ENCODE data around the gene CLRN3.

The CLRN3 gene

DNA sequence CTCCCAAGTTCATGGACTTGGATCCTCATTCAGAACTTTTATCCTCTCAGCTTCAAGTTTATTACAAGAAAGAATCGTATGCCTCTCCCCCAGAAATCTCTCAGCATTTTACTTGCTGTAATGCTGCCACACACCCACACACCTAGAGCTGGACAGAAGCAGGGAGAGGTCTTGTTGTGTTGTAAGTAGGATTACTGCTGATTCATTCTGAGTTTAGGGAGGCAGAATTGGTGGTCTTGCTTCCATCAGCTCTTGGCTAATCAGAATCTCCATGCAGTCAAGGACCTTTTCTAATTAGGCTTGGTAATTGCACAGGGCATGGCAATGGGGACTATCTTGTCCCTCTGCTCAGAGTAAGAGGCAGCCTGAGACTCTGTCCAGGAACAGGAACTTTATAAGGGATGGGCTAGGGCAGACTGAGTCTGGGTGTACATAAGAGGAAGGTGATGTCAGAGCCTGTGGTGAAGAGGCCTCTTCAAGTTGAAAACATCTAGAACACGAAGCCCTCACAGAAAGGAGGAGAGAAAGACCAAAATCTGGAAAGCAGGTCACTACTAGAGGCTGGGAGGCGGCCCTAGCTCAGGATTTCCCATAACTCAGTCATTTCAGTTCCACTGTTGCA lies 7.1 kb upstream of the CLRN3 start:
- DNase-seq (ENCODE audit: low read depth), result no peak

DNA sequence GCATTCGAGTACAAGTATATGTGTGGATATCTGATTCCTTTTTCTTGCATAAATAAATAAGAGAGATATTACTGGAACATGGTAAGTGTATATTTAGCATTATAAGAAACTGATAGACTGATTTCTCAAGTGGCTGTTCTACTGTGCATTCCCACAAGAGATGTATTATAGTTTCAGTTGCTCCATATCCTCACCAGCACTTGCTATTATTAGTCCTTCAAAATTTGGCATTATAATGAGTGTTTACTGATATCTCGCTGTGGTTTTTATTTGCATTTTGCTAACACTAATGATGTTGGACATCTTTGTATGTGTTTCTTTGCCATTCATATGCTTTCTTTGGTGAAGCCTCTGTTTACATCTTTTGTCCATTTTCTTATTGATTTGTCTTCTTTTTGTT lies 4.4 kb upstream of the CLRN3 start:
- no peak for DNase-seq (ENCODE audit: low read depth)

DNA sequence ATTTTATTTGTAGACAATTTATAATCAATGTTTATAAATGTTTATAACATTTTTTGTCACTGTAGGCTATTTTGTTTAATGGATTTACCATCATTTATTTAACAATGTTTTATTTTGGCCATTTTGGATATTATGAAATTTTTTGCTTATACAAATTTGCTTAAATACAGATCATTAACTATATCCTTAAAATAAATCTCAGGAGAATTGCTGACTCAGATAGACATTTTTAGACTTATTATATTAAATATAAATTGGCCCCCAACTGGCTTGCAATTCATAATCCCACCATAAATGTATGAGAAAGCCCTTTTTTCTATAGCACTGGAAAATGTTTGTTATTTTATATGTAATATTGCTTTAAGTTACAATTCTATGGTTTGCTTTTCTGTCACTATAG lies 3.8 kb upstream of the CLRN3 start:
- no peak for DNase-seq (ENCODE audit: low read depth)

DNA sequence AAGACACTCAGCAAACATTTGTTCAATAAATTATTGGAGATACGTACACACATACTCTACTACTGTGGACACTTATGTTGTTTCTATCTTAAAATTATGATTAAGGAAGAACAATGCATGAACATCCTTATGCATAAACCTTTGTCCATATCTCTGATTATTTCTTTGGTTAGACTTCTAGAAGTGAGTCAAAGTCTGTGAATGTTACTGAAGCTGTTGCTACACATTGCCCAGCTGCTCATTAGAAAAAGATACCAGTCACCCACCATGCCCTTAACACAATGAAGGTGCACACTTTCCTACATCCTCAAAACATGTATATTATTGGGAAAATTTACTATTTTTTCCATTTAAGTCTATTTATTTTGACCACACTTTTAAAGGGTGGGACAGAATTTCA lies 1.4 kb upstream of the CLRN3 start:
- no peak for DNase-seq (ENCODE audit: low read depth)

DNA sequence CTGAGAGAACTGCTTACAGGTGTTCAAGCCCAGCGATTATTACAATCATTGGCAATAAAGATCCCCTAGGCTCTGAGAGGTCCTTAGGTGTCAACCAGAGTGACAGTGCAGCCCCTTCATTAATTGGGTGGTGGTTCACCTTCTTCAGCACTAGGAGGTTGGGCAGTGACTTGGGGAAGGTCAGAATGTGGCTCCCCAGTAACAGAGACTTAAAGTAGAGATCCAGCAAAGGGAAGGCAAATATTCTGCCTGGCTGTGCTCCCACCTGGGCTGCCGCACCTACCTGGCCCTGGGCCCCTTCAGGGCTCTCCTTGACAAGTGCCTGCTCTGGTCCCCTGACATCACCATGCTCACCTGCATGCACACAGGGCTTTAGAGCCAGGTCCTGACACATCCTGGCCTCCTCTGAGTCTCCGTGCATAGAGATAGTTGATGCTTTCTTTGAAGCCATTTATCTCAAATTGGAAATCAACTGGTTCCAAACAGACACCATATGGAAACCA lies 1.9 kb downstream of the CLRN3 start:
- no peak for DNase-seq (ENCODE audit: low read depth)

DNA sequence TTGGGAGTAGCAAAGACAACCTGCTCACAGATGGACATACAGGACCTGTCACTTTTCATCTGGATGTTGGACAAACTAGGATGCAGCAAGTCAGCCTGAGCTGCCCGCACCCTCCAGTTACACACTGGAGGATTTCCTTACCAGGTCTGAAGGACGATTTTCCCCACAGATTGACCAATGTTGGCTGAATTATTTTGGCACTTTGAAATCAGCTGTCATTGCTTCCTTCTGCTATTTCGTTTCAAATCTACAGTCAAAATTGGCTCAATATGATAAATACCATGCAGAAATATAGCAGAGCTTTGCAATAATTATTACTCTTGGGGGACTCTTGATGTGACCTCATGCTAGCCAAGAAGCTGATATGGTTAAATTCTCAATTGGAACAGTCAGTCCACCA lies 2.5 kb downstream of the CLRN3 start:
- DNase-seq (ENCODE audit: low read depth), result no peak

DNA sequence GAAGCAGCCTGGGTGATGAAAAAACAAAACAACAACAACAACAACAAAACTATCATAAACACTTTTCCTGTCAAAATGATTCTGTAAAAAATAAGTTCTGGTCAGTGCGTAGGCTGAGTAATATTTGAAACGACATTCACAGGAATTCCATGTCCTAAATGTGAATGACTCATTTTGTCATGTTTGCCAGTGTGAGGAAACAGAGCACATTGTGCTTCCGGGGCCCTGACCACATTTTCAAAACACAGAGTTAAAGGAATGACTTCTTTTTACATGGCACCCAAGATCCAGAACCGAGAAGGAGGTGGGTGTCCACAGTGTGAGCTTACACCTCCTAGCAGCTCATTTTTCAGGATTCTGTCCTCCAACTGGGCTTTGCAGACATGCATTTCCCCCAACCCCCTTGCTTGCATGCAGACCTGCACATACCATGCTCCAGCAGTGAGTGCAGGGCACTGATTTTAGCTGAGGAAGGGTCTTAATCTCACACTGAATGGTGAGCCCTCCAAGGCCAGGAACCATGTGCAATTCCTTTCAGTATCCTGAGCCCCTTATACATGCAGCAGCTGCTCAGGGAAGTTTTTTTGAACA lies 3.0 kb downstream of the CLRN3 start:
- no peak for DNase-seq (ENCODE audit: low read depth)

DNA sequence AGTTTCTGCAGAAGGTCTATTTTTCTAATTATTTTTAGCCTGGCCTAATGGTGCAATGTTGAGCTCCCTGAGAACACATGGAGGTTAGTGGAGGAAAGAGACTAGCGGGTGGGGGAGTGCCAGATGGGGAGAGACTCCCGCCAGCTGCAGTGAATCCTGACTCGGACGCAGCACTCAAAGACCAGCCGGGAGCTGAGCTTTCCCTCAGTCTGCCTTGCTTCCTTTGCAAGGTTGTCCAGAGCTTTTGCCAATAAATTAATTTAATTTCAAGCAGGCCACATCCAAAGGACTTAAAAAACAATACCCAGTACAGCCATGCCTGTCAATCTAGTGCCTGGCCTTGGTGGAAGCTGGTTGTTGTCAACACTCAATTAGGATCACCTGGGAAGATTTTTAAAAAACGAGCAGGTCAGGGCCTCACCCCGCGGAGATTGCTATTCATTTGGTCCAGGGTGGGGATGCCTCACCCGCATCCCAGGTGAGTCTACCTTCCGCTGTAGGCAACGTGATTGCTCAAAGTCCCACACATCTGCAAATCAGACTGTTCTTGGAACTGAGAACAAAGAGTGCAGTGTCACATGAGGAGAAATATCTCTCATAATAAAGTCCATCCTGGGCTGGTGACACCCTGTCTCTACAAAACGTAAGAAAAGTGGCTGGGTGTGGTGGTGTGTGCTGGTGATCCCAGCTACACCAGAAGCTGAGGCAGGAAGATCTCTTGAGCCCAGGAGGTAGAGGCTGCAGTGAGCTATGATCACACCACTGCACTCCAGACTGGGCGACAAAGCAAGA lies 4.0 kb downstream of the CLRN3 start:
- DNase-seq (ENCODE audit: low read depth), result no peak

DNA sequence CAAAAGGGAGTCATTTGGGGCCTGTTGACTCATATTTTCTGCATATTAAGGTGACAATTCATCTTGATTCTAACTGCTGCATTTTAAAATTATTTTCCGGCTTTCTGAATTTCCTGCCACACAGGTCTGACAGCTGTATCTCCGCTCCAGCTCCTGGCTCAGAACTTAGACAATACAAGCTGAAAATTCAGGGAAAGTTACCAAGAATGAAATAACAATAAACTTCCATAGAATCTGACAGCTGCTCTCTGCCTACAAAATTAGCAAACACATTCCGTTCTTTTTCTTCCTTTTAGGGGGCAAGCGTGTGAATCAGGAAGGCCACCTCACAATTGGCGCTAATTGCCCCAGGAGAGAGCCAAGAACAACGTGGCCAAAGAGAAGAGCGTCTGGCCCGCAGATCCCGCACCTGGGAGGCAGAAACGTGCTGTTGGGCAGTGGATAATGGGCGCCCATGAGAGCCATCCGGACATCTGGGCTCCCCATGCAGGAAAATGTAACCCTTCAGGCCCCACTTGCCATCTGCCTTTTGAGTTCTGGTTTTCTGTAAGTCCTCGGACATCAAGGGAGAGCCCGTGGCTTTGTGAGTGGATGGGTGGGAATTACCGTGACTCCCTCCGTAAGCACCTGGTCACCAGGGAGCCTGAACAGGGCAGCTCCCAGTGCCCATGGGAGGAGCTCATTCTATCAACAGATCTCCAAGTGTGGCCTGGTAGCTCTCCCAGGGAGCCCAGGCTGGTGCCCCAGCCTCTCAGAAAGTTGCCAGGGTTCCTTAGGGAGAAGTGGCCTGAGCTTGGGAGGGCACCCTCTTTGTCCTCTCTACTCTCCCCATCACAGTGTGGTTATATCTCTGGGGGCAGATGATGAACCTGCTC lies 5.0 kb downstream of the CLRN3 start:
- DNase-seq (ENCODE audit: low read depth), result no peak

DNA sequence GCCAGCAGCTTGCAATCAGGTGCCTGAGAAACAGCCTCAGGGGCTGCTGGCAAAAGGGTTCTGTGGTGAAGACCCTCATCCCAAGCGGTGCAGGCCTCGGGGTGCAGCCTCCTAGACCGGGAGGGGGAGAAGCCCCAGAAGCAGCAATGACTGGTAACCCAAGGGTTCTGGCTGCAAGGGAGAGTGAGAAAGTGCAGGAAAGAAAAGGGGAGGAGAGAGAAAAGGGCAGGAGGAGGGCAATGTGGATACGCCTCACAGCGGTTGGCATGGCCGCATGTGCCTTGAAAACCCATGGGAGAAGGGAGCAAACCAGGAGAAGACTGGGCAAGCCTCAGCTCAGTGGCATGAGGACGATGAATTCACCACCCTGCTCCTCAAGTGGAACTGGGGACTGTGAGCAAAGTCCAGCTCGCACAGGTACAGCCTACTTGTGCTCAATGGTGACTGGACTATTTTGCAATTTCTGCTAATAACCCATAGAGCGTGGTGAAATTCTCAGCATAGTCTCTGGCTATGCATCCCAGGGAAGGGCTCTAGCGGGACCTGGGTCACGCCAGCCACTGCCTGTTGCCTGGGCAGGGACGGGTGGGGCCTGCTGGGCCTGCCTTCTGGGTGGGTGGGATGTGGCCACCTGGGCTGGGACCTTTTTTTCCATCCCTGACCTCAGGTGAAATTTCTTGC lies 6.2 kb downstream of the CLRN3 start:
- DNase-seq (ENCODE audit: low read depth), result no peak

DNA sequence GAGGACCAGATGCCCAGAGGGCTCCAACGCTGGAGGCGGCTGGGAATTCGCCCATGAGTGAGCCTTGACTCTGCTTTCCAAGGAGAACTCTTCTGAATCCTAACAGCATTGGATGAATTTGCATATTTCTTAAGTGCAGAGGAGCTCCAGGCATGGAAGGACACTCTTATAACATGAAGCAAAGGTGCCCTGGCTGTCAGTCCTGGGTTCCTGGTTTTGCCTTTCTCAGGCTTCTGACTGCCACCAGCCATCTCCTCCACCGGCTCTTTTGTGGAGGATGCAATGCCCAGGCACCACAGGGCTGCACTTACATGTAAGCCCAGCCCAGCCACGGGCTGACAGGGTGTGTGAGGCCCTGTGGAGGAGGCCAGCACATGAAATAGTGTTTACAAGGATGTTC lies 8.2 kb downstream of the CLRN3 start:
- DNase-seq (ENCODE audit: low read depth), result no peak

DNA sequence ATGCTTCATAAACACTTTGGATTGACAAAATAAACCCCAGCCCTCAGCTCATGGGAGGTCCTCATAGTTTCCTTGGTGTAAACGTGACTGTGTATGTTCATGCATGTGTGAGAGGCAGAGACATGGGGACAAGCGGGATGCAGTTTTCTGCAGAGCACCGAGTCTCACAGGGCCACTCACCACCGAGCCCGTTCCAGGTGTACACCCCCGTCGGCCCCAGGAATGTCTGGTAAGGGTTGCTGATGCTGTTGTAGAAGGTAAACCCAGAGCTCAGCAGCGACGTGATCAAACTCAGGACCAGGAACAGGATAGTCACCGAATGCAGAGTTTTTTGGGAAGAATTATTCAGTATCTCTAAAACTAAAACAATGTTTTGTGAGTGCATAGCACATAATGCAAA lies 9.2 kb downstream of the CLRN3 start:
- no peak for DNase-seq (ENCODE audit: low read depth)

DNA sequence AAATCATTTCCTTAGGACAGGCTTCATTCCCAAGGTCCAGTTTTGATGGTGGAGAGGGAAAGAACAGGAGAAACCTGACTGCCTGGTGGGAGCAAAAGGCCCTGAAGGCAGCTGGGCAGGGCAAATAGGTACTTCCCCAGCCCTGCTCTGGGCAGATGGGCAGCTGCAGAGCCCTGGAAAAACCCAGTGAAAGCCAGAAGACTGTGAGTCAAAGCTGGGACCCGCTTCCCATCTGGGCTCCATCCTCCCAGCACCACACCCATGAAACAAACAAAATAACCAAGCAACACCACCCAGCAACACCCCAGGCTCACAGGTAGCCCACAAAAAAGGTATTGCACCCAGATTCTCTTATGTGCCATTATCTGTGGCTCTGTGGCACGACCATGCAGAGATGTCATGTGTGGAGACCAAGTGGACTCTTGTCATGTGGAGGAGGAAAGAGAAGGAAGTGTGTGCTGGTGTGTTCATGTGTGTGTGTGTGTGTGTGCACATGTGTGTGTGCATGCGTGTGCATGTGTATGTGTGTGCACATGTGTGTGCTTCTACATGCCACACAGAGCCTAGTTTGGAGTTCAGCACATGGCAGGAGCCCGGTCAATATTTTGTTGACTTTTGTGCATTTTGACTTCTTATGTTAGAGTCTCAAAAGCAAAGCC lies 9.8 kb downstream of the CLRN3 start:
- DNase-seq (ENCODE audit: low read depth), result no peak

DNA sequence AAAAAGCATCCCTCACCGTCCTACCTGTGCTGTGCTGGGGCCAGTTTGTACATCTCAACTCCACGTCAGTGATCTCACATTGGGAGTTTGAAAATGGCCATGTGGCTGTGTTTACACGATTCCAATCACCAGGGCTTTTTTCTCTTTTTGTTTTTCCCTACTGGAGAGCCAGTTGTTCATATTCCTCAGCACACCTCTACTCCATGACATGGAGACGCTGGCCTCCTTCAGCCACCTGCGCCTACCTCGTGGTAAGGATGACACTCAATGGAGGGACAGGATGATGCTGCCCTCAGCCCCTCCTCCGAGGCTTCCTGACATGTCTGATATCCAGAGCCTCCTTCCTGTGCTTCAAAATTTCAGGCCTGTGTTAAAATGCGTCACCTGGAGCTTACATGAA lies 10.3 kb downstream of the CLRN3 start:
- DNase-seq (ENCODE audit: low read depth), result no peak

DNA sequence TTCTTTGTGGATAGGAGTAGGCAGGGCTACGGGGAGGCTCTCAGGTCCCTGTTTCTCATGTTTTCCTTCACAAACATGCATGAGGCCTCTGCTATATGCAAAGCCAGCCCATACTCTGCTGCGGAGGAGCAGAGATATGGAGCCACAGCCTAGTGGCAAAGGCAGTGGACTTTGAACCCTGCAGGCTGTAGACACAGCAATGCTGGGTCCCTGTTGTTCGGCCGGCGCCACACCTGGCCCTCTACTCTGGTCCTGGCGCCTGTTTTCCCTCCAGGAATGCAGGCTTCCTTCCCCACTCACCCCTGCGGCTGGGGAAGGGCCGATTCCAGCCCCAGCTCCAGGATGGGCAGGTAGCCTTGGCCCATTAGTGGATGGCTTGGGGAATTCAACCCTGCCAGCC lies 11.5 kb downstream of the CLRN3 start:
- no peak for DNase-seq (ENCODE audit: low read depth)

DNA sequence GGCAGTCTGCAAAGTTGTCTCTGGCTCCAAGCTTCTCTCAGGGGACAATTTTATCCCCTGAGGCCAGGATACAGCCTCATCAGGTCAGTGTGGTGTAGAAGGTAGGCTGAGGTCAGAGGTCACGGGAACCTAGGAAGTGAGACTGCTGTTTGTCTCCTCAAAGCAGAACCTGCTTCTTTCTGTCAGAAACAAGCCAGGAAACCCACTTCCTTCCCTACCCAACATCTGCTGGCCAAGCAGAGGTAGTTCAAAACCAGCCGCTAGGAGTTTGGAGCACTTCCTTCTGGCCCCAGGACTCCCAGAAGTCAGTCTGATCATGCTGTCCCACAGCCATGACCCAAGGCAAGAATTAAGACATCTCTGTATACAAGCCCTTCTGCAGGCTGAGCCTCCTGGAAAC lies 12.2 kb downstream of the CLRN3 start:
- DNase-seq (ENCODE audit: low read depth), result no peak

DNA sequence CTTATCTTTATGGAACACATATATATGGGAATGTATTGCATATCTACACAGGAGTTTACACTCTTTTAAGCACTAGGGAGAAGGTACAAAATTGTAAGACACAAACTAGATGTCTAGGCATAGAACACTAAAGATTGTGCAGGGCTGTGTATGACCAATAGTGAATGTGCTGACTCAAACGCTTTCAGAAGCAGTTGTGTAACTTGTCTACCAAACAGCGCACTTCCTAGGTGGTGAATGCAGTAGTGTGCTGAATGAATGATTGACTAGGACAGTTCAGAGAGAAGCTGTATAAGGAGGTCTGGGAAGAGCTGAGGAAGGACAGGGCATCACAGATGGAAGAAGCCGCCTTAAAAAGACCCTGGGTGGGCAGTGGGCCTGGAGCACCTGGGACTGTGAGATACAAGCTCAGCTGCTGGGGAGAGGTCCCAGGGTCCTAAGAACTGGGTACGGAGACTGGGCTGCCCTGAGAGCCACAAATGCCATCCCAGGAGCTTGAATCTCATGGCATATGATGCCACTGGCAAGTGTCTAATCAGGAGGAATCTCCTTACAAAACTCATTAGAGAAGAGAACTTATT lies 14.2 kb downstream of the CLRN3 start:
- DNase-seq (ENCODE audit: low read depth), result no peak

DNA sequence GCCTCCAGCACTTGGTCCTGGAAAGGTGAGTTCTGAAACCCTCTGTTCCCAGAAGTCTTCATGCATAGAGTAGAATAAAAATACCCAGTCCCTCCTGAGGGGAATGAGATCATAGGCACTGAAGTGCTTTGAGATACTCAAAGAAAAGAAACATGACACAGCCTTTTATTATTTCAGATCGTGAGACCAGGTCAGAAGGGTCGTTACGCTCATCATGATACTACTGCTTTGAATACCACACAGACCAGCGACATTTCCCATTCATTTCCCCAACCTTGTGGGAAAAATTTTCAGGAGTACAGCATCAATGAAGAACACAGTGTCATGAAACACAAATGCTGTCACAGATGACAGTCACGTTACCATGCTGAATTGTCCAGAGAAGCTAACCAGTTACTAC lies 15.0 kb downstream of the CLRN3 start:
- no peak for DNase-seq (ENCODE audit: low read depth)

DNA sequence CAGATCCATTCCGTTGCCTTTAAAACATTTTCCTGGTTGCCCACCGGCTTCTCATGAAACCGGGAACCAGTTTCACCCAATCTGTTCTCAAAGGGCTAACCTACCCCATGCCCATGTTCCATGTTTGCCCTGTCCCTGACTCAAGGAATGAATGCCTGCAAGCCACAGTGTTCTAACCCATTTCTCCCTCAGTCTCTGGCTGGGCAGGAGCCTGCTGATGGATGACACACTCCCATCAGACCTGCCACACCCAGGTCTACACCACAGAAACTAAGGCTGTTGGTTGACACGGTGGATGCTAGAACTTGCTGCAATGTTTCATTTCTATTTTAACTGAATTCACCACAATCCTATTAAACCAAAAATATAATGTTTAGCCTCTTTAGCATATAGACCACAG lies 15.6 kb downstream of the CLRN3 start:
- no peak for DNase-seq (ENCODE audit: low read depth)

DNA sequence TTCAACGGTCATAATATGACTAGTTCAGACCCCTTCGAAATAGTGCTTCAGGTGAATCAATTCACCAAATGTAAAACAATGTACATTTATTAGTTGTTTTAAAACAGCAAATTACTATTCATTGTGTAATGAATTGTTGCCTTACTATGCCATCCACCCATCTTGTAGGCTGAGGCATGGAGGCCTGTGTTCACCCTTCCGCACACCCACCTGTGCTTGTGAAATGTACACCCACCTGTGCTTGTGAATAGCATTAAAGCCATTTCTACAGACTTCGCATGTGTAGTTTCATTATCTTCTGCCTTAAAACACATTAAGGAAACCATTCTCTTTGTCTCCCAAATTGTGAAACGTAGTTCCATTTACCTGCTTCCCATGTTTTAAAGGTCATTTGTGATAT lies 16.8 kb downstream of the CLRN3 start:
- no peak for DNase-seq (ENCODE audit: low read depth)

DNA sequence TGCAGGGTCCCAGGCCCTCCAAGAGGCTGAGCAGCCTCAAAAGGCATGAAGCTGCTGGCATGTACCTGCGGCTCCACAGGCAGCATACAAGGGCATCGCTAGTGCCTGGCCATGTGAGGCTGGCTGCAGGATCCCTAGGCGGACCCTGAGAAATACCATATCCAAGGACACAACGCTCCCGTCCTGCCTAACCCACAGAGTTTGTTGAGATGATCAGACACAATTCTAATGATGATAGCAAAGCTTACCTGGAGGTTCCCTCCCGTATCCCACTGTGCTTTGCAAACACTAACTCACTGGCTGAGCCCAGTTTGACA lies 17.3 kb downstream of the CLRN3 start:
- DNase-seq (ENCODE audit: low read depth), result no peak

All from activated T-cell treated with anti-CD3 and anti-CD28 coated beads for 1 hour (primary cell).